ENCODE data around the gene SMIM36. TPM values are rescaled to one million over a fixed set of nuclear protein-coding genes. Genes with fewer than 3 reads are reported as not detected.
A peak's percentile ranks its signal among the peaks of the same experiment; 100 is the strongest.

The SMIM36 gene
- total and polyA plus RNA-seq, 9 donors, result not detected

DNA sequence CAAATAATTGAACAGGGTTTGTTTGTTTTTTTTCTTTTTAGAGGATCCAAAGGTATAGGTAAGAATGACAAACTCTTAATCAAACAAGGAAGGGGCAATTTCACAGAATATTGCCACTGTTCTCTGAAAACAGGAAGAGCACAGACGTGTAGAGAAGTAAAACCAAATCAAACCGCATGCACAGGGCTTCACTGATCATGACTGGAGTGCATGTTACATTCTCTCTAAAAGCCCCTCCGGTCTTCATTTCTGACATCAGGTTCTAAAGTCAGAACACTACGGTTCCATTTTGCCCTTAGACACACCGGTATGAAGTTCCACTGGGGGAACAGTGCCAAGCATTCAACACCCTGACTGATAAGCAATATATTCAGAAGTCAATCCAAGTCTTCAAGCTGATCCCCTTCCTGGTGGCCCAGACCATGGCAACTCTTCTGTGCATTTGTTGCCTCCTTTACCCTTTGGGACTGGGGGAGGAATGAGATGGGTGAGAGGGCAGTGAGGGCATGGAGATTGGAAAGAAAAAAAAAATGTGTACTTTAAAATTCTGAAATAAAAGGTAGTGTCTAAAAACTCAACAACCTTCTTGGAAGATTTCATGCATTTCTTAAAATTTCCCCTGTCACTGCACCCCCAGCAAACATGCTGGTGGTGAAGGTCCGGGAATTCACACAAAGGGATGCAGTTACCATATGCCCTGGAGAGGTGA, 91.0 kb downstream of the SMIM36 start:
- Histone ChIP-seq H3K9me3 (no peaks in the 10 kb centered on the region), H3K27ac (no peak overlapping the region), H3K4me1 (ENCODE audit: insufficient read depth) (no peaks in the 10 kb centered on the region), H3K4me3 (peak overlapping the region; percentile 90), H3K27me3 (no peaks in the 10 kb centered on the region), H3K36me3 (no peaks in the 10 kb centered on the region)
- intact Hi-C loops (cut with DNase I), result loop anchor here in 1 of 4 donors (10.0 kb wide), 1 partner anchor 335 kb away; the partner anchor contains the start of gene PCTP
- TF ChIP-seq, protein P1, sequence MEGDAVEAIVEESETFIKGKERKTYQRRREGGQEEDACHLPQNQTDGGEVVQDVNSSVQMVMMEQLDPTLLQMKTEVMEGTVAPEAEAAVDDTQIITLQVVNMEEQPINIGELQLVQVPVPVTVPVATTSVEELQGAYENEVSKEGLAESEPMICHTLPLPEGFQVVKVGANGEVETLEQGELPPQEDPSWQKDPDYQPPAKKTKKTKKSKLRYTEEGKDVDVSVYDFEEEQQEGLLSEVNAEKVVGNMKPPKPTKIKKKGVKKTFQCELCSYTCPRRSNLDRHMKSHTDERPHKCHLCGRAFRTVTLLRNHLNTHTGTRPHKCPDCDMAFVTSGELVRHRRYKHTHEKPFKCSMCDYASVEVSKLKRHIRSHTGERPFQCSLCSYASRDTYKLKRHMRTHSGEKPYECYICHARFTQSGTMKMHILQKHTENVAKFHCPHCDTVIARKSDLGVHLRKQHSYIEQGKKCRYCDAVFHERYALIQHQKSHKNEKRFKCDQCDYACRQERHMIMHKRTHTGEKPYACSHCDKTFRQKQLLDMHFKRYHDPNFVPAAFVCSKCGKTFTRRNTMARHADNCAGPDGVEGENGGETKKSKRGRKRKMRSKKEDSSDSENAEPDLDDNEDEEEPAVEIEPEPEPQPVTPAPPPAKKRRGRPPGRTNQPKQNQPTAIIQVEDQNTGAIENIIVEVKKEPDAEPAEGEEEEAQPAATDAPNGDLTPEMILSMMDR (IDR thresholded peaks at IDR 0.05), result no peak
- no peak for TF ChIP-seq POLR2A (IDR thresholded peaks at IDR 0.05)
- TF ChIP-seq EP300 (IDR thresholded peaks at IDR 0.05), result no peak
- no peak for DNase-seq
- 53 to 59% (median 57%) methylated on average over 6 of the region's 6 CpGs for WGBS, 3 donors

DNA sequence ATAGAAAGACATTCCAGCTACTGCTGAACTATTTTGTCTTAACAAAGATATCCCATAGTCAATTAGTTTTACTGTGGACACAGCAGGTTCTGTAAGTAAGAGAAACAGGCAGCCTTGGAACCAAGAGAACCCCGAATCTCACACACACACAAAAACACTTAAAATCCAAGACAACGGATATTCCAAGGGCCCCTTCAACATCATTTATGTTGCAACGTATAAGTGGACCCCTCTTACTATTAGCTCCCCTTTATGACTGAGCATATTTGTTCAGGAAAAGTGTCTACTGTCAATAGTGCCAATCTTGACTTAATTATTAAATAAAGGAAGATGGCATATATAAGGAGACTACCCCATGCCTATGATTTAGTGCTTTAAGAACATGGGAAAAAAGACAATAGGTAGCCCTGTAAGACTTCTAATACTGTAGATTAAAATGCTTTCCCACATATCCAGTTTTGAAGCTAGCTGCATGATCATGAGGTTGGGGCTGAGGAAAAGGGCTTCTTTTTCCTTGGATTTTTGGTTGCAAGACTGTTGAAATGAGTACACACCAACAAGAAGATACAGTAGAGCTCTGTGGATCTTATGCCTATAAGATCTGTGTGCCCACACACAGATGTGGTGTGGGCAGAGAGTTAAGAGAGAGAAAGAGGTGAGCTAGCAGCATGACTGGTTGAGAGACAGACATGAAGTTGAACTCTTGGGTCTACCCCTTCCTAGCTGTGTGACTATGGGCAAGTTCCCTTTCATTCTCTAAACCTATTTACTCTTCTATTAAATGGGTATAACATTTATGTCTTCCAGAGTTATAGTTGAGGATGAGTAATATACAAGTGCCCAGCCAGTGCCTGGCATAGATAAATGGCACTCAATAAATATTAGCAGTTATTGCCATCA, 92.6 kb downstream of the SMIM36 start:
- intact Hi-C loops (cut with DNase I), result no loop called here
- WGBS, 3 donors, result 95 to 97% (median 95%) methylated on average over 3 of the region's 3 CpGs
- TF ChIP-seq, protein P1 (IDR thresholded peaks at IDR 0.05), result no peak
- TF ChIP-seq EP300 (IDR thresholded peaks at IDR 0.05) (no peak), POLR2A (IDR thresholded peaks at IDR 0.05) (no peak)
- no peak for DNase-seq
- Histone ChIP-seq H3K9me3 (no peaks in the 10 kb centered on the region), H3K4me3 (no peak overlapping the region), H3K27me3 (no peaks in the 10 kb centered on the region), H3K27ac (no peak overlapping the region), H3K36me3 (no peaks in the 10 kb centered on the region), H3K4me1 (ENCODE audit: insufficient read depth) (no peaks in the 10 kb centered on the region)

DNA sequence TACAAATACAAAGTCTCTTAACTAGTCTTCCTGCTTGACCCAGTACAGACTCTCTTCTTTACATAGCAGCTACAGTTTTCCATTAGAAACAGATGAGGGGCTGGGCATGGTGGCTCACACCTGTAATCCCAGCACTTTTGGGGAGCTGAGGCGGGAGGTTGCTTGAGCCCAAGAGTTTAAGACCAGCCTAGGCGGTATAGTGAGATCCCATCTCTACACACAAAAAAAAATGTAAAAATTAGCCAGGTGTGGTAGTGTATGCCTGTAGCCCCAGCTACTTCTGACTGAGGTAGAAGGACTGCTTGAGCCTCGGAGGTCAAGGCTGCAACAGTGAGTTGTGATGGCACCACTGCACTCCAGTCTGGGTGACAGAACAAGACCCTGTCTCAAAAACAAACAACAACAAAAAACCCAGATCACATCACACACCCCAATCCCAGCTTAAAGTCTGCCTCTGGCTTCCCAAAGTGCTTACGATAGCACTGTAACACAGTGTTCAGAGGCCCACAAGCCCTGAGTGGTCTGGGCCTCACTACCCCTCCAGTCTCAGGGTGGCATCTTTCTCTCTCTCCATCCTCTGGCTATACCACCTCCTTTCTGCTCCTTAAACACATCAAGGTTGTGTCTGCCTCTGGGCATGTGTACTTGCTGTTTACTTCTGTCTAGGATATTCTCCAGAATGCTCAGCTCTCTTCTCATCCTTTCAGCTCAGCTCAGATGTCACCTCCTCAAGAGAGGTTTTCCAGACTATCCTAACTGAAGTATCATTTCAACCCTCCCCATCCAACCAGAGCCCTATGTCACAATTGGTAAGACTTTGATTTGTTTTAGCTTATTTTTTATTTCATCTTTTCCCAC, 93.6 kb downstream of the SMIM36 start:
- Histone ChIP-seq H3K27me3 (no peaks in the 10 kb centered on the region), H3K4me1 (ENCODE audit: insufficient read depth) (no peaks in the 10 kb centered on the region), H3K9me3 (no peaks in the 10 kb centered on the region), H3K27ac (no peak overlapping the region), H3K36me3 (no peaks in the 10 kb centered on the region), H3K4me3 (no peak overlapping the region)
- 97 to 99% (median 98%) methylated on average over 4 of the region's 4 CpGs for WGBS, 3 donors
- intact Hi-C loops (cut with DNase I), result no loop called here
- TF ChIP-seq, protein P1 (IDR thresholded peaks at IDR 0.05), result no peak
- TF ChIP-seq EP300 (IDR thresholded peaks at IDR 0.05) (no peak), POLR2A (IDR thresholded peaks at IDR 0.05) (no peak)
- no peak for DNase-seq

DNA sequence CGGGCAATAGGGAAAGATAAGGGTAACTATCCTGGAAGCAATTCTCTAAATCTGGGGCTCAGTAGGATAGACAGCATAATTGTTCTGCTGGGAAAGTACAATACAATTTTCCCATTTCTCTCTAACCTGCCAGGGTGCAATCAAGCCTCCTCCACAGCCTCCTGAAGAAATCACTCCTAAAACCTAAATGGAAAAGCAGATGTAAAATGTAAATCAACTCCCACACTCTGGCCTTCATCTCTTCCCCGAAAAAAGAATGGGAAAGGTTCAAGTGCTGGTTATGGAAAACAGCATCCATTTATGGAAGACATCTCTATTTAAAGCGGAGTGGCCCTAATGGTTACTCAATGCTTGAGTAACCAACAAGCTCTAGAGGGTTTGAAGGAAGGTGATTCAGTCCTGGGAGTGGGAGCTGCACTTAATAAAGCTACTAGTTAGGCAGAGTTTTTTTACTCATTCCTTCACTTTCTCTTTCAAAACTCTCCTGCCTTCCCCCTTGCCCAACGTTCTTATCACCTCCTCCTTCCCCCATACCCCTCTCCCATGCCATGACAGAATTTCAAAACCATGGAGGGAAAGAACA, 94.7 kb downstream of the SMIM36 start:
- H3K27ac ChIP-seq, result no peak overlapping the region
- H3K27me3 ChIP-seq, result no peaks in the 10 kb centered on the region
- no peak overlapping the region for H3K4me3 ChIP-seq
- H3K36me3 ChIP-seq, result no peaks in the 10 kb centered on the region
- H3K4me1 ChIP-seq (ENCODE audit: insufficient read depth), result no peaks in the 10 kb centered on the region
- intact Hi-C loops (cut with DNase I), result no loop called here
- no peaks in the 10 kb centered on the region for H3K9me3 ChIP-seq
- TF ChIP-seq EP300 (IDR thresholded peaks at IDR 0.05) (no peak), POLR2A (IDR thresholded peaks at IDR 0.05) (no peak)
- TF ChIP-seq, protein P1 (IDR thresholded peaks at IDR 0.05), result no peak
- DNase-seq, result no peak
- 39 to 53% (median 41%) methylated on average over 4 of the region's 4 CpGs for WGBS, 3 donors
